Measurements from ENCODE around the gene CERS6. TPM values are rescaled to one million over a fixed set of nuclear protein-coding genes. Genes with fewer than 3 reads are reported as not detected.

Gene CERS6
- total and polyA plus RNA-seq, 4 donors: 4.2 to 20.4 (median 10.1) TPM

GRCh38 chr2:168470320-168471162, 14.5 kb downstream of the CERS6 start (continued):
- TF ChIP-seq CTCF (IDR thresholded peaks at IDR 0.05; ENCODE audit: low read depth, low read length, missing input control): no peak
- no peak for TF ChIP-seq YY1 (IDR thresholded peaks at IDR 0.05)
- TF ChIP-seq GABPA (IDR thresholded peaks at IDR 0.05 in 1 of 2, conservative IDR thresholded peaks at IDR 0.05 in 1 of 2): no peak
- no peak for TF ChIP-seq RXRA (IDR thresholded peaks at IDR 0.05)
- TF ChIP-seq SP1 (IDR thresholded peaks at IDR 0.05): no peak
- TF ChIP-seq EGR1 (IDR thresholded peaks at IDR 0.05; ENCODE audit: low read depth in 2 of 2): no peak
- no peak for TF ChIP-seq RAD21 (IDR thresholded peaks at IDR 0.05)

GRCh38 chr2:168471163-168471475, 15.0 kb downstream of the CERS6 start:
- H3K4me1 ChIP-seq (ENCODE audit: control insufficient read depth in 4 of 4, insufficient read depth in 4 of 4, low read length in 3 of 4): peaks cover 4 to 27% (median 17%) of the 10 kb centered on the region in 4 donors
- H3K9ac ChIP-seq (ENCODE audit: low read depth in 1 of 2, low read length in 2 of 2): no peak overlapping the region
- no peak for DNase-seq (ENCODE audit: low spot score)
- H3K36me3 ChIP-seq (ENCODE audit: control insufficient read depth in 4 of 4, insufficient read depth in 3 of 4, low read depth in 1 of 4, low read length in 3 of 4): no peaks in the 10 kb centered on the region
- H3K4me3 ChIP-seq (ENCODE audit: low read depth in 1 of 3, low read length in 3 of 3): no peak overlapping the region
- no peaks in the 10 kb centered on the region for H3K27me3 ChIP-seq (ENCODE audit: control insufficient read depth in 4 of 4, insufficient read depth in 4 of 4, low read length in 3 of 4)
- H3K27ac ChIP-seq (ENCODE audit: low read depth in 1 of 2, low read length in 2 of 2): no peak overlapping the region
- no peaks in the 10 kb centered on the region for H3K9me3 ChIP-seq (ENCODE audit: control insufficient read depth in 4 of 4, low read length in 3 of 4)
- TF ChIP-seq FOXA2 (IDR thresholded peaks at IDR 0.05): no peak
- no peak for TF ChIP-seq HNF4G (IDR thresholded peaks at IDR 0.05)

- H3K4me3 ChIP-seq (ENCODE audit: low read depth in 1 of 3, low read length in 3 of 3): no peak overlapping the region
- no peak overlapping the region for H3K27ac ChIP-seq (ENCODE audit: low read depth in 1 of 2, low read length in 2 of 2)
- H3K9me3 ChIP-seq (ENCODE audit: control insufficient read depth in 4 of 4, low read length in 3 of 4): no peaks in the 10 kb centered on the region
- 52% methylated on average over 4 of the region's 4 CpGs for WGBS
- no peak for DNase-seq (ENCODE audit: low spot score)
- no peak overlapping the region for H3K9ac ChIP-seq (ENCODE audit: low read depth in 1 of 2, low read length in 2 of 2)
- H3K4me1 ChIP-seq (ENCODE audit: control insufficient read depth in 4 of 4, insufficient read depth in 4 of 4, low read length in 3 of 4): peaks cover 0 to 14% (median 5%) of the 10 kb centered on the region in 4 donors
- no peaks in the 10 kb centered on the region for H3K27me3 ChIP-seq (ENCODE audit: control insufficient read depth in 4 of 4, insufficient read depth in 4 of 4, low read length in 3 of 4)
- no peak for TF ChIP-seq CTCF (IDR thresholded peaks at IDR 0.05; ENCODE audit: low read depth, low read length, missing input control)
- no peak for TF ChIP-seq FOXA2 (IDR thresholded peaks at IDR 0.05)
- no peak for TF ChIP-seq REST (IDR thresholded peaks at IDR 0.05)
- TF ChIP-seq HNF4A (conservative IDR thresholded peaks at IDR 0.05): peak; percentile 68 to 77
- TF ChIP-seq GABPA (IDR thresholded peaks at IDR 0.05 in 1 of 2, conservative IDR thresholded peaks at IDR 0.05 in 1 of 2): no peak
- peak; percentile 73 for TF ChIP-seq YY1 (IDR thresholded peaks at IDR 0.05)
- TF ChIP-seq NR2F2 (IDR thresholded peaks at IDR 0.05): no peak
- no peak for TF ChIP-seq HNF4G (IDR thresholded peaks at IDR 0.05)
- TF ChIP-seq TAF1 (conservative IDR thresholded peaks at IDR 0.05): no peak
- TF ChIP-seq SP1 (IDR thresholded peaks at IDR 0.05): no peak
- TF ChIP-seq ZBTB33 (IDR thresholded peaks at IDR 0.05): peak; percentile 17
- no peak for TF ChIP-seq FOXA1 (IDR thresholded peaks at IDR 0.05)
- TF ChIP-seq MAX (IDR thresholded peaks at IDR 0.05): no peak
- no peak for TF ChIP-seq EGR1 (IDR thresholded peaks at IDR 0.05; ENCODE audit: low read depth in 2 of 2)
- TF ChIP-seq RXRA (IDR thresholded peaks at IDR 0.05): peak; percentile 27 to 41
- peak in 1 of 2 donors; percentile 34 for TF ChIP-seq RAD21 (IDR thresholded peaks at IDR 0.05)
- TF ChIP-seq ATF3 (IDR thresholded peaks at IDR 0.05): no peak
- TF ChIP-seq JUND (IDR thresholded peaks at IDR 0.05): no peak
- H3K36me3 ChIP-seq (ENCODE audit: control insufficient read depth in 4 of 4, insufficient read depth in 3 of 4, low read depth in 1 of 4, low read length in 3 of 4): no peaks in the 10 kb centered on the region
Observed at GRCh38 chr2:168475636-168476035, 19.6 kb downstream of the CERS6 start.

All from liver (tissue), 9 donors.